ENCODE measurements around the gene CEP128.
"Not testable (repeated sequence)": the region's sequence is repeated elsewhere in the genome, so short reads cannot be mapped to it uniquely, and the experiment has no call there.

The CEP128 gene

DNA sequence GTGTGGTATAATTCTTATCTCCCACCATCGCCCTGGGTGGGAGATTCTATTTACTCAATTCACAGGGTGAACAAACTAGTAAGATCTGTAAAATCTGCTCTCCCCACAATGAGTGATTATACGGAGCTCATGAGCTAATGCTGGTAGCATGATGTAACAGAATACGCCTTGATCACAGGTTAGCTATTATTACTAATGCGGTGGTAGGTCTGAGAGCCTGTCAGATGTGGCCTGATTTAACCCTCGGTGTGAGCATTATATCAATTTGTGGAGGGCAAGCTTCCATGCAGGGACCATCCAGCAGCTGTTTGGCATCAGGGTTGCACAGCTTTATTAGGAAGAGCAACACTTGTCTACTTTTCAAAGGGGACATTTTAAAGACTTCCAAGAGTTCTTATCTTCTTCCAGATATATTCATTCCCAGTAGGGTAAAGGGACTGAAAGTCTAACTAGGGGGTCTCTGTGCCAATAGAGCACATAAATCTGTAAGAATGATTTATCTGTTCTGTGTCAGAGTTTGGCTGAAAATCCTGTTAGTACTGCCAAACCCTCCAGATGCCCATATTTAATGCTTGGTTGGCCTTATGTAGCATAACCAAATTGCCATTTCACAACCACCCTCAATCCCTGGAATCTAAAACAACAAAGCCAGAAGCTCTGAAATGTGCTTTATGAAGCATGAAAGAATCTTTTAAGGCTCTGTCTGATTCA, 32.5 kb upstream of the CEP128 start:
- H3K4me3 ChIP-seq (ENCODE audit: low read length): no peak overlapping the region
- H3K36me3 ChIP-seq (ENCODE audit: control insufficient read depth, insufficient read depth, low read length): no peaks in the 10 kb centered on the region
- H3K27me3 ChIP-seq (ENCODE audit: control insufficient read depth, insufficient read depth, low read length): no peaks in the 10 kb centered on the region
- no peaks in the 10 kb centered on the region for H3K9me3 ChIP-seq (ENCODE audit: control insufficient read depth, low read length)
- no peak overlapping the region for H3K9ac ChIP-seq (ENCODE audit: low read length)
- peaks cover 8% of the 10 kb centered on the region for H3K4me1 ChIP-seq (ENCODE audit: control insufficient read depth, insufficient read depth, low read length)

- no peaks in the 10 kb centered on the region for H3K27me3 ChIP-seq (ENCODE audit: control insufficient read depth, insufficient read depth, low read length)
- H3K4me1 ChIP-seq (ENCODE audit: control insufficient read depth, insufficient read depth, low read length): no peaks in the 10 kb centered on the region
- H3K4me3 ChIP-seq (ENCODE audit: low read length): no peak overlapping the region
- H3K9me3 ChIP-seq (ENCODE audit: control insufficient read depth, low read length): no peaks in the 10 kb centered on the region
- H3K36me3 ChIP-seq (ENCODE audit: control insufficient read depth, insufficient read depth, low read length): no peaks in the 10 kb centered on the region
- no peak overlapping the region for H3K9ac ChIP-seq (ENCODE audit: low read length)
These were observed 23.5 kb upstream of the CEP128 start for GRCh38 chr14:80965037-80965436.

- H3K4me3 ChIP-seq (ENCODE audit: low read length): no peak overlapping the region
- H3K4me1 ChIP-seq (ENCODE audit: control insufficient read depth, insufficient read depth, low read length): peaks cover 6% of the 10 kb centered on the region
- peaks cover 19% of the 10 kb centered on the region for H3K27me3 ChIP-seq (ENCODE audit: control insufficient read depth, insufficient read depth, low read length)
- no peaks in the 10 kb centered on the region for H3K9me3 ChIP-seq (ENCODE audit: control insufficient read depth, low read length)
- no peaks in the 10 kb centered on the region for H3K36me3 ChIP-seq (ENCODE audit: control insufficient read depth, insufficient read depth, low read length)
- no peak overlapping the region for H3K9ac ChIP-seq (ENCODE audit: low read length)
These were observed 18.0 kb upstream of the CEP128 start for GRCh38 chr14:80959496-80959895.

DNA sequence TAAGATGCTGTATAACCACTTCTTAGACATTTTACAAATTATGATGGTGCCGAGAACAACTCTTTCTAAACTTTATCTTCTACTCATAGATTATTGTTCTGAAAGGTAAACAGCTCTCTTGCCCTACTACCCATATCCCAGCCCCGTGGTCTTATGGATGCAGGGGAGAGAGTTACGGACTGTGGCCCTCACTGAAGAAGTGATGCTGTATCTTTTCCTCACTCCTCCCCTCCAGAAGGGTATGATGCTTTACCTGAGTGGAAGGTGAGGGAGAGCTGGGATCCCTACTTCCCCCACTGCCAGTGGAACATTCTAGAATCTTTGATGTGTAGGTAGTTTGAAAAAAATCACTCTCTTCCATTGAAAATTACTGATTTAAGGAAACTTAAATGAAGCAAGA, 17.4 kb upstream of the CEP128 start:
- H3K9me3 ChIP-seq (ENCODE audit: control insufficient read depth, low read length): no peaks in the 10 kb centered on the region
- peaks cover 6% of the 10 kb centered on the region for H3K4me1 ChIP-seq (ENCODE audit: control insufficient read depth, insufficient read depth, low read length)

GRCh38 chr14:80958226-80958625, 16.7 kb upstream of the CEP128 start:
- Histone ChIP-seq H3K9ac (ENCODE audit: low read length) (no peak overlapping the region), H3K27me3 (ENCODE audit: control insufficient read depth, insufficient read depth, low read length) (peaks cover 19% of the 10 kb centered on the region), H3K4me3 (ENCODE audit: low read length) (no peak overlapping the region), H3K9me3 (ENCODE audit: control insufficient read depth, low read length) (no peaks in the 10 kb centered on the region), H3K4me1 (ENCODE audit: control insufficient read depth, insufficient read depth, low read length) (peaks cover 6% of the 10 kb centered on the region), H3K36me3 (ENCODE audit: control insufficient read depth, insufficient read depth, low read length) (no peaks in the 10 kb centered on the region)

More for the DNA sequence above, 17.4 kb upstream of the CEP128 start:
- no peak overlapping the region for H3K9ac ChIP-seq (ENCODE audit: low read length)
- H3K27me3 ChIP-seq (ENCODE audit: control insufficient read depth, insufficient read depth, low read length): peaks cover 19% of the 10 kb centered on the region
- H3K4me3 ChIP-seq (ENCODE audit: low read length): no peak overlapping the region
- H3K36me3 ChIP-seq (ENCODE audit: control insufficient read depth, insufficient read depth, low read length): no peaks in the 10 kb centered on the region

DNA sequence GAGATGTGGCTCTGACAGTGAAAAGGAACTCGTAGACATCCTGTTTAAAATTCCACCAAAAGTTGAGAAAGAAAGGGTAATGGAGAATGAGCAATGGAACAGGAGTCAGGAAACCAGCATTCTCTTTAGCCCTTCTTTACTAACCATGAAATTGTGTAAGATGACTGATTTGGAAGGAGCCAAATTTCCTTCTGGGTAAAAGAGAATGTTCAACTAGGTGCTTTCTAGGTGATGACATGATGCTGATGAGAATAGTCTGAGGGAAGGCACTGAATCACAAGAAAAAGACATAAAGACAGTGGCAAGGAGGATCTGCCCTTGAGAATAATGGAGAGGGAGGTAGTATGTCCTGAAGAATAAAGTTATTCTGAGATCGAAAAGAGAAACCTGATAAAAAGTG, 16.1 kb upstream of the CEP128 start:
- Histone ChIP-seq H3K27me3 (ENCODE audit: control insufficient read depth, insufficient read depth, low read length) (peaks cover 19% of the 10 kb centered on the region), H3K36me3 (ENCODE audit: control insufficient read depth, insufficient read depth, low read length) (no peaks in the 10 kb centered on the region), H3K4me1 (ENCODE audit: control insufficient read depth, insufficient read depth, low read length) (peaks cover 6% of the 10 kb centered on the region), H3K9ac (ENCODE audit: low read length) (no peak overlapping the region), H3K9me3 (ENCODE audit: control insufficient read depth, low read length) (no peaks in the 10 kb centered on the region), H3K4me3 (ENCODE audit: low read length) (no peak overlapping the region)

DNA sequence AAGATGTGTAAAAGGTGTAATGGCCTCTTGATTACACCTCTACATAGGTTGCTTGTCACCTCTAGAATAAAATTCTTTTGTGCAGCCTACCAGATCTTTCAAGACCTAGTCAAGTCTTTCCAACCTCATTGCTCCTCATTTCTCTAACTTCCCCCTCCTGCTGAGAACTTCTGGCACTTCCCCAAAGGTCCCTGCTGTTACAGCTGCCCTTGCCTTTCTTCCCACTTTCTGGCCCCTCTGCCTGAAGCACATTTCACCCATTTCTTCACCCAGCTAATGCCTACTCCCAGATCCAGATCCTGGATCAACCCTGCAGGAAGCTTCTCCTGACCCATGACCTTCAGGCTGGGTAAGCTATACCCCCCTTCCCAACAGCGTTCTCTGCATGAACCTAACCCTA, 15.4 kb upstream of the CEP128 start:
- H3K4me1 ChIP-seq (ENCODE audit: control insufficient read depth, insufficient read depth, low read length): peaks cover 6% of the 10 kb centered on the region
- H3K27me3 ChIP-seq (ENCODE audit: control insufficient read depth, insufficient read depth, low read length): peaks cover 19% of the 10 kb centered on the region
- no peaks in the 10 kb centered on the region for H3K36me3 ChIP-seq (ENCODE audit: control insufficient read depth, insufficient read depth, low read length)
- H3K4me3 ChIP-seq (ENCODE audit: low read length): no peak overlapping the region
- no peaks in the 10 kb centered on the region for H3K9me3 ChIP-seq (ENCODE audit: control insufficient read depth, low read length)
- H3K9ac ChIP-seq (ENCODE audit: low read length): no peak overlapping the region

- Histone ChIP-seq H3K9me3 (ENCODE audit: control insufficient read depth, low read length) (no peaks in the 10 kb centered on the region), H3K4me3 (ENCODE audit: low read length) (no peak overlapping the region), H3K9ac (ENCODE audit: low read length) (no peak overlapping the region), H3K36me3 (ENCODE audit: control insufficient read depth, insufficient read depth, low read length) (no peaks in the 10 kb centered on the region), H3K27me3 (ENCODE audit: control insufficient read depth, insufficient read depth, low read length) (peaks cover 19% of the 10 kb centered on the region), H3K4me1 (ENCODE audit: control insufficient read depth, insufficient read depth, low read length) (peaks cover 6% of the 10 kb centered on the region)
These were observed 14.6 kb upstream of the CEP128 start for GRCh38 chr14:80956102-80956501.

GRCh38 chr14:80955416-80955941, 13.9 kb upstream of the CEP128 start, which contains the start of gene TSHR:
TSHR (plus strand) TSS chr14:80955621; CDS start chr14:80955681, 60 bp downstream.
- Histone ChIP-seq H3K4me3 (ENCODE audit: low read length) (peak within 1 kb of the TSS; percentile 23), H3K9me3 (ENCODE audit: control insufficient read depth, low read length) (no peaks in the 10 kb centered on the region), H3K4me1 (ENCODE audit: control insufficient read depth, insufficient read depth, low read length) (peaks cover 6% of the 10 kb centered on the region), H3K36me3 (ENCODE audit: control insufficient read depth, insufficient read depth, low read length) (no peaks in the 10 kb centered on the region), H3K9ac (ENCODE audit: low read length) (peak within 1 kb of the TSS; percentile 51), H3K27me3 (ENCODE audit: control insufficient read depth, insufficient read depth, low read length) (peaks cover 19% of the 10 kb centered on the region)

- peak overlapping the region; percentile 51 for H3K9ac ChIP-seq (ENCODE audit: low read length)
- H3K9me3 ChIP-seq (ENCODE audit: control insufficient read depth, low read length): no peaks in the 10 kb centered on the region
These were observed 13.3 kb upstream of the CEP128 start for GRCh38 chr14:80954687-80955299.

DNA sequence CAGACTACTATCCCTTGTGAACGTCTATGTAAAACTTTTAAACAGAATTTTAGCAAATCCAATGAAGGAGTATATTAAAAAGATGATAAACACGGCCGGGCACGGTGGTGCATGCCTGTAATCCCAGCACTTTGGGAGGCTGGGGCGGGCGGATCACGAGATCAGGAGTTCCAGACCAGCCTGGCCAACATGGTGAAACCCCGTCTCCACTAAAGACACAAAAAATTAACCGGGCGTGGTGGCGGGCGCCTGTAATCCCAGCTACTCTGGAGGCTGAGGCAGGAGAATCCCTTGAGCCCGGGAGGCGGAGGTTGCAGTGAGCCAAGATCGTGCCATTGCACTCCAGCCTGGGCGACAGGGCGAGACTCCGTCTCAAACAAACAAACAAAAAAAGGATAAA, 11.7 kb upstream of the CEP128 start:
- H3K27me3 ChIP-seq (ENCODE audit: control insufficient read depth, insufficient read depth, low read length): peaks cover 19% of the 10 kb centered on the region
- H3K36me3 ChIP-seq (ENCODE audit: control insufficient read depth, insufficient read depth, low read length); H3K4me3 ChIP-seq (ENCODE audit: low read length); H3K4me1 ChIP-seq (ENCODE audit: control insufficient read depth, insufficient read depth, low read length); H3K9me3 ChIP-seq (ENCODE audit: control insufficient read depth, low read length); H3K9ac ChIP-seq (ENCODE audit: low read length): not testable (repeated sequence)

More at GRCh38 chr14:80954687-80955299, 13.3 kb upstream of the CEP128 start:
- H3K4me3 ChIP-seq (ENCODE audit: low read length): peak overlapping the region; percentile 23
- H3K27me3 ChIP-seq (ENCODE audit: control insufficient read depth, insufficient read depth, low read length): peaks cover 19% of the 10 kb centered on the region
- peaks cover 6% of the 10 kb centered on the region for H3K4me1 ChIP-seq (ENCODE audit: control insufficient read depth, insufficient read depth, low read length)
- H3K36me3 ChIP-seq (ENCODE audit: control insufficient read depth, insufficient read depth, low read length): no peaks in the 10 kb centered on the region

DNA sequence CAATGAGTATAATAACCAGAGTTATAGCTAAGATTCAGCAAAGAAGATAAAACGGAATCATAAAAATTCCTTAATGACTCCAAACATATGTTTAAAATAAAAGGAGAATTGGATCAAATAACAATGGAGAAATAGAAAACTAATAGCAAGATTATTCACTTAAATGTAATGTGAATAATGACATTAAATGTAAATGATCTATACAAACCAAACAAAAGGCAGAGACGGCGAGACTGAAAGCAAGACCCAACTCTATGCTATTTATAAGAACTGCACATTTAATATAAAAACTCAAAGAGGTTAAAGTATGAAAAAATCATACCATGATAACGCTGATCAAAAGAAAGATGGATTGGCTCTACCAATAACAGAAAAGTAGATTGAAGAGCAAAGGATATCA, 10.0 kb upstream of the CEP128 start:
- Histone ChIP-seq H3K36me3 (ENCODE audit: control insufficient read depth, insufficient read depth, low read length) (no peaks in the 10 kb centered on the region), H3K9ac (ENCODE audit: low read length) (no peak overlapping the region), H3K4me1 (ENCODE audit: control insufficient read depth, insufficient read depth, low read length) (peaks cover 6% of the 10 kb centered on the region)

More for the DNA sequence above, 10.0 kb upstream of the CEP128 start:
- H3K4me3 ChIP-seq (ENCODE audit: low read length): no peak overlapping the region
- peaks cover 11% of the 10 kb centered on the region for H3K27me3 ChIP-seq (ENCODE audit: control insufficient read depth, insufficient read depth, low read length)
- H3K9me3 ChIP-seq (ENCODE audit: control insufficient read depth, low read length): no peaks in the 10 kb centered on the region
